Chondrocyte (in vitro differentiated cells): Measurements from ENCODE around the gene ATP13A3. TPM values are rescaled to one million over a fixed set of nuclear protein-coding genes. Genes with fewer than 3 reads are reported as not detected.
A peak's percentile ranks its signal among the peaks of the same experiment; 100 is the strongest.

Experiments
- DNase-seq: peaks from one replicate; pipeline ENCODE4 v3.0.0; 2021; ENCODE audit warnings: mixed read lengths, low spot score
- H3K27ac Mint-ChIP-seq: one replicate; pipeline ENCODE4 v1.8.0; 2021; ENCODE audit warnings: mild to moderate bottlenecking, moderate library complexity, mixed read lengths; ENCODE audit not compliant: unreplicated experiment
- H3K27me3 Mint-ChIP-seq: 2 replicates; pipeline ENCODE4 v1.8.0; 2021; ENCODE audit warnings: low read depth, mixed read lengths
- H3K36me3 Mint-ChIP-seq: 2 replicates; pipeline ENCODE4 v1.8.0; 2021; ENCODE audit warnings: low read depth, mixed read lengths
- H3K4me1 Mint-ChIP-seq: 2 replicates; pipeline ENCODE4 v1.8.0; 2021; ENCODE audit warnings: low read depth, mild to moderate bottlenecking, mixed read lengths
- H3K4me3 Mint-ChIP-seq: one replicate; pipeline ENCODE4 v1.8.0; 2021; ENCODE audit warnings: mild to moderate bottlenecking, moderate library complexity, mixed read lengths; ENCODE audit not compliant: unreplicated experiment
- H3K9me3 Mint-ChIP-seq: 2 replicates; pipeline ENCODE4 v1.8.0; 2021; ENCODE audit warnings: low read depth, mixed read lengths
- total RNA-seq: library from RNA; stranded (reverse); gene quantifications from 3 replicates; pipeline ENCODE4 v1.2.1, GENCODE V29; 2021
- TF ChIP-seq, protein P1 (sequence below): fragments of 200-600 bp; sonication (generic); IDR thresholded peaks from 2 replicates; pipeline ENCODE4 v1.5.0; 2021; ENCODE audit warnings: antibody characterized with exemption, mild to moderate bottlenecking, moderate library complexity

ATP13A3 gene
- total RNA-seq, 1 donor from 2014 or later, result 87.7 TPM

- Mint-ChIP-seq H3K27me3 (no peaks in the 10 kb centered on the region), H3K4me3 (no peak overlapping the region), H3K4me1 (peaks cover 23% of the 10 kb centered on the region), H3K27ac (no peak overlapping the region), H3K36me3 (no peaks in the 10 kb centered on the region), H3K9me3 (no peaks in the 10 kb centered on the region)
- DNase-seq, result no peak
- TF ChIP-seq, protein P1, sequence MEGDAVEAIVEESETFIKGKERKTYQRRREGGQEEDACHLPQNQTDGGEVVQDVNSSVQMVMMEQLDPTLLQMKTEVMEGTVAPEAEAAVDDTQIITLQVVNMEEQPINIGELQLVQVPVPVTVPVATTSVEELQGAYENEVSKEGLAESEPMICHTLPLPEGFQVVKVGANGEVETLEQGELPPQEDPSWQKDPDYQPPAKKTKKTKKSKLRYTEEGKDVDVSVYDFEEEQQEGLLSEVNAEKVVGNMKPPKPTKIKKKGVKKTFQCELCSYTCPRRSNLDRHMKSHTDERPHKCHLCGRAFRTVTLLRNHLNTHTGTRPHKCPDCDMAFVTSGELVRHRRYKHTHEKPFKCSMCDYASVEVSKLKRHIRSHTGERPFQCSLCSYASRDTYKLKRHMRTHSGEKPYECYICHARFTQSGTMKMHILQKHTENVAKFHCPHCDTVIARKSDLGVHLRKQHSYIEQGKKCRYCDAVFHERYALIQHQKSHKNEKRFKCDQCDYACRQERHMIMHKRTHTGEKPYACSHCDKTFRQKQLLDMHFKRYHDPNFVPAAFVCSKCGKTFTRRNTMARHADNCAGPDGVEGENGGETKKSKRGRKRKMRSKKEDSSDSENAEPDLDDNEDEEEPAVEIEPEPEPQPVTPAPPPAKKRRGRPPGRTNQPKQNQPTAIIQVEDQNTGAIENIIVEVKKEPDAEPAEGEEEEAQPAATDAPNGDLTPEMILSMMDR, result no peak
Observed at GRCh38 chr3:194475978-194476377, 10.8 kb downstream of the ATP13A3 start.

GRCh38 chr3:194475138-194475932 lies 11.5 kb downstream of the ATP13A3 start:
- DNase-seq, result no peak

GRCh38 chr3:194474675-194475074 lies 12.1 kb downstream of the ATP13A3 start:
- Mint-ChIP-seq H3K27me3 (no peaks in the 10 kb centered on the region), H3K4me3 (no peak overlapping the region), H3K36me3 (no peaks in the 10 kb centered on the region), H3K27ac (peak overlapping the region; percentile 67), H3K4me1 (peaks cover 13% of the 10 kb centered on the region), H3K9me3 (no peaks in the 10 kb centered on the region)
- no peak for DNase-seq
- TF ChIP-seq, protein P1, result no peak

More at GRCh38 chr3:194475138-194475932, 11.5 kb downstream of the ATP13A3 start:
- Mint-ChIP-seq H3K9me3 (no peaks in the 10 kb centered on the region), H3K4me1 (peaks cover 20% of the 10 kb centered on the region), H3K27me3 (no peaks in the 10 kb centered on the region), H3K27ac (peak overlapping the region; percentile 67), H3K36me3 (no peaks in the 10 kb centered on the region), H3K4me3 (no peak overlapping the region)
- TF ChIP-seq, protein P1, result no peak

DNA sequence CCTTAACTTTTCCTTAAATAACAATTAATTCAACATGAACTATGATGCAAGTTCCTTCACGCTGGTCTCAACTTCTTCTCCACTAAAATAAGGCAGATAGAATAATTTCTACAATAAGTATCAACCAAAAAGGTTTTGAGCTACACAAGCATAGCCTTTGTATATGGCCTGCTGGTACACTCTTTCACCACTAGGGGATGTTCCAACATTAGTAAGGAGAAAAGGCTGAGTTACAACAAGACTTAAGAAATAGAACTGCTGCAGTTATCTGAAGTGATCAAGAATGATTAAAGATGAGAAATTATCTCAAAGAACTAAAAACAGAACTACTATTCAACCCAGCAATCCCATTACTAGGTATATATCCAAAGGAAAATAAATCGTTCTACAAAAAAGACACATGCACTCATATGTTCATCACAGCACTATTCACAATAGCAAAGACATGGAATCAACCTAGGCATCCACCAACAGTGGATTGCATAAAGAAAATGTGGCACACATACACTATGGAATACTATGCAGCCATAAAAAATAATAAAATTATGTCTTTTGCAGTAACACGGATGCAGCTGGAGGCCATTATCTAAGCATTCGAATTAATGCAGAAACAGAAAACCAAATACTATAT lies 14.4 kb downstream of the ATP13A3 start:
- Mint-ChIP-seq H3K36me3 (no peaks in the 10 kb centered on the region), H3K4me3 (no peak overlapping the region), H3K4me1 (peaks cover 21% of the 10 kb centered on the region), H3K27ac (no peak overlapping the region), H3K27me3 (no peaks in the 10 kb centered on the region), H3K9me3 (no peaks in the 10 kb centered on the region)
- no peak for DNase-seq
- TF ChIP-seq, protein P1, result peak; percentile 95

DNA sequence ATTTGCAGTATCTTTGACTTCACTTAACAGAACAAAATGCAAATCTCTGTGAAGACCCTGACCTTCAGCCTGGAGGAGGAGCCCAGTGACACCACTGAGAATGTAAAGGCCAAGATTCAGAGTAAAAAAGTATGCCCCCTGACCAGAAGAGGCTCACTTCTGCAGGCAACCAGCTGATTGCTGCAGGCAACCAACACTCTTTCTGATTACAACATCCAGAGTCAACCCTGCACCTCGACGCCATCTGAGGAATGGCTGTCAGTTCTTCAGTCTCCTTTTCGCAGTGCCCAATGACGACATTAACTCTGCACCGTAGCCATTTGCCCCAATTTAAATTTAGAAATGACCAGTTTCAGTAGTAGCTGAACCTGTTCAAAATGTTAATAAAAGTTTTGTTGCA lies 14.9 kb downstream of the ATP13A3 start:
- Mint-ChIP-seq H3K9me3 (no peaks in the 10 kb centered on the region), H3K36me3 (no peaks in the 10 kb centered on the region), H3K4me1 (peaks cover 24% of the 10 kb centered on the region), H3K4me3 (no peak overlapping the region), H3K27me3 (no peaks in the 10 kb centered on the region), H3K27ac (no peak overlapping the region)
- TF ChIP-seq, protein P1, result no peak
- DNase-seq, result no peak
